Liver (tissue), 3 donors: Measurements from ENCODE around the gene ARHGAP30.

ENCODE experiments used
- CTCF ChIP-seq: fragments of 150-350 bp; IDR thresholded peaks from 2 replicates; pipeline ENCODE4 v1.5.1; 2017; ENCODE audit warnings: improper control_type of control experiment, low read depth, low read length; ENCODE audit not compliant: missing input control
- RXRA ChIP-seq, 2 donors: IDR thresholded peaks; 2 replicates each; pipeline ENCODE4 v1.6.1; 2017 to 2018; ENCODE audit warnings: antibody characterized with exemption in 2 of 2, mild to moderate bottlenecking in 1 of 2
- ZBTB33 ChIP-seq: IDR thresholded peaks from 2 replicates; pipeline ENCODE4 v1.6.1; 2016; ENCODE audit warnings: antibody characterized with exemption
- donor health status: healthy.
- donor health status: healthy.

- TF ChIP-seq CTCF (no peak), RXRA (IDR thresholded peaks at IDR 0.05) (no peak), ZBTB33 (no peak)
Measured at GRCh38 chr1:161007369-161007768, 62.3 kb downstream of the ARHGAP30 start.
